Measurements from ENCODE around the gene SLC13A5.
"Not testable (repeated sequence)": the region's sequence is repeated elsewhere in the genome, so short reads cannot be mapped to it uniquely, and the experiment has no call there.

Gene SLC13A5

DNA sequence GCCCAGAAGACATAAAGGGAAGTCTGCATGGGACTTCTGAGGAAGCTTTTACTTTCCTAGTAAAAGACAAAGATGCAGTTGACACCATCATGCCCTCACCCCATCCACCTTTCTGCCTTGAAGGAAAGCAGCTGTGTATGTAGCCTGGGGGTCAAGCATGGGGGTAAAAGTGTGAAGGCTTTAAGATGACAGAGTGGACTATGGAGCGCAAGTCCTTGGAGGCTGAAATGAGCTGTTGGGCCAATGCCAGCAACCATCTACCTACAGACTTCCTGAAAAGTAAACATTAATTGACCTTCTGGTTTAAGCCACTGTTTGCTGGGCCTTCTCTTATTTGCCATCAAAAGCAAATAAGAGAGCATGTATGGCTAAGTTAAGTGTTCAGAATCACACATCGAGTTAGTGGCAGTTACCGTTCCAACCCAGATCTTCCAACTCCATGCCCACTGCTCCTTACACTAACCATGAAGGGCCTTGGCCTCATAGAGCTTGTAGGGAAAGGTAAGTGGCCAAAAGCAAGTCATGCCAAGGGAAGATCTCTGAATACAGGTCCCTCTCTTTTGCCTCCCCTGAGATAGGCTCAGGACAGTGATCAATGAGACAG is 30.0 kb downstream of the SLC13A5 start:
- DNase-seq: no peak

DNA sequence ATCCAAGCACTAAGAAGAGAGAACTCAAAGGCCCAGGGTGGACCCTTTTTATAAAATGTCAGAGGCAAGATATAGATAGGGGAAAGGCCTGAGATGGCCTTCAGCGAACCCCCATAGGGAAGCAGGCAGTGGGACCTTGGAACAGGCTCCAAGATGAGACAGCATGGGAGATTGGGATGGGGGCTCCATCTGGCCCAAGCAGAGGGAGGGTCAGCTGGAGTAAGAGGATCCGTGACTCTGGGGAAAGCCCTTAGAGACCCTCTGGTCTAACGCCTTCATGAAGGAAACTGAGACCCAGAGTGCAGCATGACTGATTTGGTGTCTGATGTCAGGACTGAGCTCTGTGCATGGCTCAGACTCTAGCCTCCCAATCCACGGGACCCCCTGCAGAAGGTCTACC is 30.8 kb downstream of the SLC13A5 start:
- DNase-seq: no peak

DNA sequence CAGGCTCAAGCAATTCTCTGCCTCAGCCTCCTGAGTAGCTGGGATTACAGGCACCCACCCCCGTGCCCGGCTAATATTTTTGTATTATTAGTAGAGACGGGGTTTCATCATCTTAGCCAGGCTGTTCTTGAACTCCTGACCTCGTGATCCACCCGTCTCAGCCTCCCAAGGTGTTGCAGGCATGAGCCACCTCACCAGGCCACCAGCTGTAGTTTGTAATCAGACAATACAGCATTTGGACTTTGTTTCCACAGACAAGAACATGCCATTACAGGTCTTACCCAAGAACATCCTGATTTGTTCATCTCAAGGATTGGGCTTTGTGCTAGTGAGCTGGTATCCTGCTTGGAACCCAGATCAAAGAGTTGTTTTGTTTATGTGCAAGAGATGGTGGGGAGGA is 31.5 kb downstream of the SLC13A5 start:
- DNase-seq: no peak

DNA sequence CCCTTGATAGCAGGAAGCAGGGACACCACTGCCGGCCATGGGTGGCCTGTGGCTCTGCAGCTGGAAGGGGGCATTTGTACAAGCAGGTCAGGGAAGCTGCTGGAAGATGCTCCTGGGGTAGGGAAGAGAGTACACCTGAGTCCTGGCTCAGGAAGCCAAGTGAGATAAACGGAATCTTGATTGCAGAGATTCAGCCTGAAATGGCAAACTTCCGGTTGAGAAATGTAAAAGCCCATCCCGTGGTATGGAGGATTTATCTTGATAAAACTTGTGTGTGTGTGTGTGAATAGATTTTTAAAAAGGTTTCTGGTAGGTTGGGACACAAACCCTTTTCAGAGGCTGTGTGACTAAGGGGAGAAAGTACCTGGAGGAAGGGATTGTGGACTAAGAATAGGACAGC is 32.0 kb downstream of the SLC13A5 start:
- no peak for DNase-seq

DNA sequence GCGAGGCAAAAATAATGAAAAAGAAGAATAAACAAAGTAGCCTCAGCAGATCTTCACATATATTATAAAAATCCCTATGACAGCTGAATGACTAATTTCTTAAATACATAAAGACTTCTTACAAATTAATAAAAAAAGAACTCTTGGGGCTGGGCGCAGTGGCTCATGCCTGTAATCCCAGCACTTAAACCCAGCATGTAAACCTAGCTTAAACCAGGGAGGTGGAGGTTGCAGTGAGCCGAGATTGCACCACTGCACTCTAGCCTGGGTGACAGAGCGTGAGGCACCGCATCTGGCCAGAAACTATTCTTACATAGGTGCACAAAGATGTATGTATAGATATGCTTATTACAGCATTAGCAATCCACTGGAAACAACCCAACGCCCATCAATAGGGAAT is 33.9 kb downstream of the SLC13A5 start:
- DNase-seq: no peak

DNA sequence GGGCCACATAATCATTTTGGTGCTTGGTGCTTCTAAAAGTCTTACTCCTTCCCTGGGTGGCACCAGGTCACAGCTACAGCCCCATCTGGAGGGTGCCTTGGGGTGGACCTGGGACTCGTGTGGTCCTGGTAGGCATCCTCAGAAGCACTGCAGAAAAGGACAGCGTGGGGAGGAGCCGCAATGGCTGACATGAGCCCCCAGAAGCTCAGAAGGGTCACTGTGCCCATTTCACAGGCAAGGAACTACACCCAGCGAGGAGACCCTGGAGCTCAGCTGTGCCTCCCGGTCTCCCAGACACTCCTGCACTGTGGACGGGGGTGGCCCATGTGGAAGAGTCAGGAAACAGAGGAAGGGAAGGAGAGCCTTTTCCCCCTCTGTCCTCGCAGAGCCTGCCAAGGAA is 35.2 kb downstream of the SLC13A5 start:
- no peak for DNase-seq

DNA sequence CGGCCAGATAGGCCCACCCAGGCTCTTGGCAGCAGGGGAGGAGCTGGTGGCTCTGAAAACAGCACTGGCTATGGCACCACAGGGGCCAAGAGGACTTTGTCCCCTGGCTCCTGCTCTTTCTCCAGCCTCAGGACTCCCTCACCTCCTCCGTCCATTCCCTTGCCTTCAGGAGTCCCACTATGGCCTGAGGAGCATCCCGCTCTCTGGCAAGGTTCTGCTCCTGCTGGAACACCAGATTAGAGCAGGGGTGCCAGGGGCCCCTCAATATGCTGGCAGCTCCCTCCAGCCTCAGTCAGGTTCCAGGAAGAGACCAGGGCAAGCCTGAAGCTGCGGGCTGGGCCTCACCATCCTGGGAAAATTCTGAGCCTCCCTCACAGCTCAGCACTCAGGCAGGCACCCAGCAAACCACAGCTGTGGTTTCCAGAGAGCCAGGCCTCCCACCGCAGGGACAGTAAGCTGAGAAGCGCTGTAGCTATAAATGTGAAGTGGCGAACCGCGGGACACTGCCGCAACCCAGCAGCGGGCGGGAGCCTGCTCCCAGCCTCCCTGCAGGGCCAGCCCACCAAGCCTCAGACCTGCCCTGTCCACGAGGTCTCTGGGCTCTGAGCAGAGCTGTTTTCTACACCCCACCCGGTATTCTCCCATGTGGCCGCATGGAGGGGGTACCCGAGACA is 35.9 kb downstream of the SLC13A5 start:
- DNase-seq: peak; percentile 27 to 32

DNA sequence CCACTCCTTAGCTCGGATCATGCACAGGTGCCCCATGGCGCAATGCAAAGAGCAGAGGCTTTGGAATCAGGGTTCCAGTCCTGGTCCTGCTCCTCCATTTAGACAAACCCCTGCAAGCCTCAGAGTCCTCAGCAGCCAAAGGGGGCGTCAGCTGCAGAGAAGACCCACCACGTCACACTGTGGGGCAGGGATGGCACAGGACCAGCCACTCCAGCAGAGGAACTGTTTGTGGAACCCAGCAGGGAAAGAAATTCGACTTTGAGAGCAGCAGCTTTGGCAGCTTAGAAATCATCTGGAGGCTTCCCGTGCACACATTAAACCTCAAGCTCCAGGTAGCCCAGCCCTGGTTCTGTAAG is 36.4 kb downstream of the SLC13A5 start:
- DNase-seq: no peak

DNA sequence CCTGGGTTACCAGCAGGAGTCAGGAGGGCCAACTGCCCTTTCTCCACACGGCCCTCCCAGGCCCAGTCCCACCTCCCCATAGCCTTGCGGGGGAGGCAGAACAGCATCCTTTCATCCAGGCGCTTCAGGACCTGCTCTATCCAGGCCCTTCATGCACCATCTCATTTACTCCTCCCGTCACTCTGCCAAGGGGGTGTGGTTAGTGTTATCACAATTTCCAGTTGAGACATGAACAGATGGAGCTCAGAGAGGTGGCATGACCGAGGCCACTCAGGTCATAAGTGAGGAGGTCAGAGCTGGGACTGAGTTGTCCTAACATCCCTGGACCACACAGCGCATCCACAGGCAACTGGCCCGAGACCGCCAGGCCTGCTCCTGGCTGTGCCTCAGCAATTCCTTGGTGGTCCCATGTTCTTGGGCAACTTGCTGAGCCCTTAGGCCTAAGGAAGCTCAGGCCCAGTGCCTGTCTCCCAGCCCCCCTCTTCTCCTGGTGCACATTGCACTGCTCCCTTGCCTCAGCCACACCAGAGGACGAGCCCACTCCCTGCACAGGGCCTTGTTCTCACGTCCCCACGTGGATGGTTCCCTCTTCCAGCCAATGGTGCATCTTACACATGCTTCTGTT is 37.9 kb downstream of the SLC13A5 start:
- no peak for DNase-seq

DNA sequence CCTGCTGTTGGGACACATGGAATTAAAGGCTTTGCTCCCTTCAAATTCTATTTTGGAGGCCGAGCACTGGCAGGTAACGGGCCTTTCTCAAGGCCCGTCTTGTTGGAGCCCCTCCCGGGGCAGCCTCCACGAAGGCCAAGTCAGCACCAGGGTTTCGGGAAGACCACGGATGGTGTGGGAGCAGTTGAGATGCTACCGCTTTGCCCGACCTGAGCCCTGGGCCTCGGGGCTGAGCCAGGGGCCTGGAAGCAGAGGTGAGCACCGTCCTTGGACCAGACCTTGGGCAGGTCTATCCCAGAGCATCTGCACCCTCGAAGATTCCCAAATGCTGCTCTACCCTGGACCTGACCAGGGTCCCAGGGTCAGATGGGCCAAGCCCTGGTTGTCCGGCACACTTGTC is 38.6 kb downstream of the SLC13A5 start:
- no peak for DNase-seq

DNA sequence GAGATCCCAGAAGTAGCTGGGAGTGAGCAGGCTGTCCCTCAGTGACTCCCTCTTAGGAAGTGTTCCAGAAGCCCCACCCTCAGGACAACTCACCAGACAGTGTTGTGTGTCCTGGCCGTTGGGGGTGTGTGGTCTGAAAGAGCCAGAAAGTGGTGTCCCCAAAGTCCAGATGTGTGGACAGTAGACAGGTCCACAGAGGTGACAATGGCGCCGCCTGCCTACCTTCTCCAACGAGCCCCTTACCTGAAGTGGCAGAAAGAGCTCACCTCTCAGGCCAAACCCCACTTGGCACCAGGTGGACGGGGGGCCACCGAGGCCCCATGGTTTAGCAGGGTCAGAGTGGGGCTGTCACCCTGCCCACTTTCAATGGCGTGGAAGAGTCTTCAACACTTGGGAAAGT is 41.7 kb downstream of the SLC13A5 start:
- DNase-seq: no peak

DNA sequence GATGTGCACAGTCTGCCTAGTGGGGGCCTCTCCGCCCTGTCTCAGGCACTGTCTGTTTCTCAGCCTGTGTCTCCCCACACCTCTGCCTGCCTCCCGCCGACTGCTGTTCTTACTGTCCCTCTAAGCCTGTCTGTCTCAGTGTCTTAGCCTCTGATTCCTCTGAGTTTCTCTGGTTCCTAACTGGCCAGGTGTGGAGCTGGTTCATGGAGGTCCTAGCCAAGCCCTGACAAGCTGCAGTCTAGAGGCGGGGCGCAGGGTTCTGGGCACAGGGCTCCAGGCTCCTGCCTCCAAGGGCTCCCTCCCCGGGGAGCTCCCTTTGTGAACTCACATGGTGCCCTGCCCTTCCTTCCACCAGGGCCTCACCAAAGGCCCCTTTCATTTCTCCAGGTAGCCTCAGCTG is 42.2 kb downstream of the SLC13A5 start:
- no peak for DNase-seq

DNA sequence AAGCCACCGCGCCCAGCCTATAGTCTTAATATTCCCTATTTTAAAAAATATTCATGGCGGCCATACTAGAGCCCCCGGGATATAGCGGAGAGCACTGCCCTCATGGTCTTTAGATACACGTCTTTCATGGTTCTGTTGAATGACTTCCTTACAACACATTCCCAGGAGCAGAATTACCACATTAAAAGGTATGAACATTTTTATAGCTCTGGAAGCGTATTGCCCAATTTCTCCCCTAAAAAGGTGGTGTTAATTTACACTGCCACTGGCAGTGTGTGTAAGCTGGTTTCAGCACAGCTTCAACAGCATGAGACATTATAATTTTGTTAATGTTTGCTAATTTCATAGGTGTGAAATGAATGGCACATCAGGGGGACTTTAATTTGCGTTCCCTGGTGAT is 42.6 kb downstream of the SLC13A5 start:
- DNase-seq: no peak

DNA sequence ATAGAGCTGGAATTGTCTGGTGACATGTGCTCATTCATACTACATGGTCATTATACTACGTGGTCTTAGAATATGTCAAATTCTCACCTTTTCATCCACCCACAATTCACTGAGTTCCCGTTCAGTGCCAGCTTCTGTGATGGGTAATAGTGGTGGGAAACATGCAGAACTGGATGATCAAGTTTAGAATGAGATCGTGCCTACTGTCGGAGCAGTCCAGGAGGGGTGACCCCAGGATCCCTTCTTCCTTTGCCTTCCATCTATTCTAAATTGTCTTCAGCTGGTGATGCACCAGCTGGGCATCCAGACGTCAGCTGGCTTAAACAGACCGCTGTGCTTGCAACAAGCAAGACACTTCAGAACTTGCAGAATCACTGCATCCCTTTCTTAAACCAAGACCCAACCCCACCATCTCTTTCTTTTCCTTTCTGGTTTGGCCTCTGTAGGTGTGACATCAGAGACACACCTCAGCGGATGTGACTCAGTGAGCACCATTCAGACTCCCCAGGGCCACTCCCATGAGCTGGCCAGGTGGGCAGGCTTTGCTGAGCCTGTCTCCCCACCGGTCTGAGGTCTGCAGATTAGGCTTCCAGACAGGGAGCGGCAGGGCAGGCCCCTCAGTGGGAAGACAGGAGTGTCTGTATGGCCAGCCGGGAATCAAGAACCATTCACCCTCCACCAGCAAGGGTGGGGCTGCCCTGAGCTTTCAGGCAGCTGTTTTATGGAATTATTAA is 43.5 kb downstream of the SLC13A5 start:
- DNase-seq: no peak

DNA sequence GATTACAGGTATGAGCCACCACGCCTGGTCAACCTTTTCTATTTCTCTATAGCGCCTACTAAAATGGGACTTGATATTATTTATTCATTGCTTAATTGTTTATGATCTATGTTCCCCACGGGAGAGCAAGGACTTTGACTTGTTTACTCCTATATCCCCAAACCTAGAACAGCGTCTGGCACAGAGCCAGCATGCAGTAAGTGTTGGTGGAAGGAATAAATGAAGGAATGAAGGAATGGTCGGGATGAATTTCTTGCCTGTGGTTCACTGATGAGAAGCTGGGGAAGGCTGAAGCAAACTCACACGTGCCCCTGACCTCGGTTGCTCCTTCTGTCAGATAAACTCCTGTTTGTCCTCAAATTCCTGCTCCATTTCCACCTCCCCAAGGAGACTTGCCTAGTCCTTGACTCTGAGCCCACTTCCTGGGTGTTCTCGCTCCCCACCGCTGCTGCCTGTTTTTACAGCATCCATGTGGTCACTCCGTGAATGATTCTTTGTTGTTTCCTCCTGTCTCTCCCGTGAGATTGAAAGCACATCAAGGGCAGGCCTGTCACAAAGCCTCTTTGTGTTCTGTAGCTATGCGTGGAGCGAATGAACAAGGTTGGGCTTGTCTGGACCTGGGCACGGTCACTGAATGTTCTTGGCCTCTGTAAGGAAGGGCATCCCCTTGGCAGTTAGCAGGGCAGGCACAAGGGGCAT is 44.3 kb downstream of the SLC13A5 start:
- DNase-seq: no peak

DNA sequence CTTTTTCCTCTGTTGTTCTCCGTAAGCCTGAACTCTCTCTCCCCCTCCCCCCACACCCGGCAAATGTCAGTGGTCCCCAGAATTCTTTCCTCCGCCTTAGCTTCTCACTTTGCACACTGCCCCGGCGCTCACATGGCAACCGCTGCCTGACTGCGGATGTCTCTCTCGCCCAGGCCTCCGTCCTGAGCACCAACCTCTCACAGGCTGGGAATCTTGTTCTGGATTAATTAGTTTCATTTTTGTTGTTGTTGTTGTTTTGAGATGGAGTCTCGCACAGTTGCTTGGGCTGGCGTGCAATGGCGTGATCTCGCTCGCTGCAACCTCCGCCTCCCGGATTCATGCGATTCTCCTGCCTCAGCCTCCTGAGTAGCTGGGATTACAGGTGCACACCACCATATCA is 45.0 kb downstream of the SLC13A5 start:
- no peak for DNase-seq

DNA sequence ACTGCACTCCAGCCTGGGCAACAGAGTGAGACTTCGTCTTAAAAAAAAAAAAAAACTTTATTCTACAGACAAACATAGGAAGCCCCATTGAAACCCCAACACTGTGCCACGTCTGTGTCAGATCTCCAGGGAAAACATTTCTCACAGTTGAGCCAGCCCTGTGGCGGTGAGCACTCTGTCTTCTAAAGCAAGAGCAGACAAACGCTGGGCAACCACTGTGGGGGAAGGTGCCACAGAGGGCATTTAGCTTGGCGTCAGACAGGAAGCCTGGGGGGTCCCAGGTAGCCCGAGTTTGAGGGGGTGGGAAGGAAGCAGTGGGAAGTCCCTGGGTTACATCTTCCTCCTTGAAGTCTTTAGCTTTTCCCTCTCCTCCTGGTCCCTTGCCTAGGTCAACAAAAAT is 45.7 kb downstream of the SLC13A5 start:
- no peak for DNase-seq

DNA sequence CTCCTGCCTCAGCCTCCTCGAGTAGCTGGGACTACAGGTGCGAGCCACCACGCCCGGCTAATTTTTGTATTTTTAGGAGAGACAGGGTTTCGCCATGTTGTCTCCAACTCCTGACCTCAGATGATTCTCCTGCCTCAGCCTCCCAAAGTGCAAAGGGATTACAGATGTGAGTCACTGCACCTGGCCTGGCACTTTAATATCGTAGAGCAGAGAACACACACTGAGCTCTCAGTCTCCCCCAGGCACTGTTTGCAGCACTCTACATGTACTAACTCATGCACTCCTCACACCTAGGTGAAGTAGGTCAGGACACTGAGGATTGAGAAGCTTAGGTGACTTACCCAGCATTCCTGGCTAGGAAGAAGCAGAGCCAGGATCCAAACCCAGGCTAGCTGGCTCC is 46.6 kb downstream of the SLC13A5 start:
- DNase-seq: no peak

DNA sequence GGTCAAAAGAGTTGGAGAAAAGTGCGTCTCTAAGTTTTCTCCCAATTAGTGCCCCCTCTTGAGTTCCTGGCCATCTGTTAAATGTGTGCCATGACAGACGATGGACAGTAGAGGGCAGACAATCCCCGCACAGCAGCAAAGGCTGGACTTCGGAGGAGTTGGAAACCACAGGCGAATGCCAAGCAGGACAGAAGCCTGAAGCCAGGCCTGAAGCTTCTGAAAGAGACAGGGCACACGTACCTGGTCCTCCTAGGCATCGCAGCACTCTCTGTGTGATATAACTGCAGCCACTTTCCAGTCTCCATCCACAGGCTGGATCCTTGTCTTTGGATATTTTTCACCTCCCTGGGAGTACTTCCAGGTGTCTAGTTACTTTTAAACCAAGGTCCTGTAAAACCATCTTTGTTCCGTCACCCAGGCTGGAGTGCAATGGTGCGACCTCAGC is 47.1 kb downstream of the SLC13A5 start:
- DNase-seq: peak; percentile 64 to 68

DNA sequence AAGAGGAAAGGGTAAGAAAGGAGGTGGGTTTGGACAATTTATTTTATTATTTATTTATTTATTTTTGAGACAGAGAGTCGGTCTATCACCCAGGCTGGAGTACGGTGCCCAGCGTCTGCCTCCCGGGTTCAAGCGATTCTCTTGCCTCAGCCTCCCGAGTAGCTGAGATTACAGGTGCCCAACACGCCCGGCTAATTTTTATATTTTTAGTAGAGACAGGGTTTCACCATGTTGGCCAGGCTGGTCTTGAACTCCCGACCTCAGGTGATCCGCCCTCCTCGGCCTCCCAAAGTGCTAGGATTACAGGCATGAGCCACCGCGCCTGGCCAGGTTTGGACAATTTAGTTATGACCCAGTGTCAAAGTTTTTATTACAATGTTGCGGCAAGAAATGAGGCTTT is 50.0 kb downstream of the SLC13A5 start:
- not testable (repeated sequence) for DNase-seq

DNA sequence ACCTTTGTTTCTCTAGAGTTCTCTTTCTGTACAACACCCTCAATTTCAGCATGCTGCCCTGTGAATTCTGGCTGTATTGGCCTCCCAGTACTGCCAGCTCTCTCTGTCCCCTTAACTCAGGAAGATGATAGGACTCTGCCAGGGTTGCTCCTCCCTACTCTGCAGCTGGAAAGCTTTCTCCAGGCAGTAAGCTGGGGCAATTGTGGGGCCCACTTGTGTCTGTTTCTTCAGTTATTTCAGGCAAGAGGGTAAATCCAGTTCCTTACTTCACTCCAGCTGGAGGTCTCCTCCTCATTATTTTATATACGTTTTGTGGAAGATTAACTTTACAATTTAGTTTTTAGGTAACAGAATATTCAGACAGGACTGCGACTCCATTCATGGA is 51.7 kb downstream of the SLC13A5 start:
- no peak for DNase-seq

DNA sequence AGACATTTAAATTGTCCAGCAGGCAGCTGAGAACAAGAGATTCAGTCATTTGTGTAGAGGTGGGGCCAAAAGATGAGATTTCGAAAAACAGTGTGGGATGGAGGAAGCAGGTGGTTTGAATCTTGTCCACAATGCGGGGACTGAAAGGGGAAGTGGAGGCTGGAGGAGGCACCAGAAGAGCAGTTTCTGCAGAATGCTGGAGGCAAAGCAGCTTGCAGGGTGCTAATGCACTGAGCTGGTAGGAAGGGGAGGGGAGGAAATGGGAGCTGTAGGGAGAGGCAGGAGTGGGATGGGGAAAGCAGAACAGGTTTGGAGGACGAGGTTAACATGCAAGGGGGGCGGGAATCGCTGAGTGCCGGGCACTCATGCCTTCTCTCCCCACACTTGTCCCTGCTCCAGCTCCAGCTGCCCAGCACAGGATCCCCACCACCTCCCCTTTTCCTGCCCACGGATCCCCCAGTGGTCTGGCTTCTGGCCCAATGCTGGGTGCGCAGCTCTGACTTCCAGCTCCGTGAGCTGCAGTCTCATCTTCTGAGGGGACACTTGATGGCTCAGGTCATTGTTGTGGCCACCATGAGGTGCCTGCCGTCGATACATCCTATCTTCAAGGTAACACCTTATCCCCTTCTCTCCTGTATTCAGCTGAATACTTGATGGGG is 52.2 kb downstream of the SLC13A5 start:
- peak; percentile 43 to 45 for DNase-seq

DNA sequence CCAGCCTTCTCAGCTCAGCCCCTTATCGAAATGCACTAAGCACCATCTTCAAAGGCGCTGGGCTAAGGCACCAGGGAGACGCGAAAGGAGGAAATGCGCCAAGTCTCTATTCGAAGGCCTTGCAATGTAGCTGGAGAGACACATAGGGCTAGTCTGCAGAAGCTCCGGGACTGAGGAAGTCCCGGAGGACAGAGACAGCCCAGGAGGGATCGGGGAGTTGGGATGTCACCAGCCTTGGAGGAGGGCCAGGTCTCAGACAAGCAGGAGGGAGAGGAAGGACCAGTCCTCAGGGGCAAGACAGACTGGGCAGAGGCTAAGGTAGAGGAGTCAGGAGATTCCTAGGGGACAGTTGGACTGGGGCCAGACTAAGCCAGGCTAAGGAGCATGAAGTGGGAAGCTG is 53.1 kb downstream of the SLC13A5 start:
- DNase-seq: no peak
